RKO (cell line): ENCODE data around the gene NUDT17.

ENCODE experiments used
- DNase-seq: peaks from one replicate; pipeline ENCODE4 v3.0.0-alpha.2; 2016; ENCODE audit warnings: low spot score

Gene NUDT17

GRCh38 chr1:145891143-145891542 is 45.7 kb downstream of the NUDT17 start:
- no peak for DNase-seq

- peak; percentile 98 for DNase-seq
Measured at GRCh38 chr1:145891587-145892485, 46.4 kb downstream of the NUDT17 start.

- DNase-seq = no peak
Measured at GRCh38 chr1:145892486-145893087, 47.2 kb downstream of the NUDT17 start.

- DNase-seq = no peak
Measured at GRCh38 chr1:145893306-145894055, 48.1 kb downstream of the NUDT17 start.

- no peak for DNase-seq
Measured at GRCh38 chr1:145895471-145895870, 50.0 kb downstream of the NUDT17 start.

GRCh38 chr1:145897969-145898368 is 52.5 kb downstream of the NUDT17 start:
- DNase-seq = no peak
